ENCODE results near the gene CLNS1A.

The CLNS1A gene

GRCh38 chr11:77637345-77638165 is at the start of gene CLNS1A:
TSS of gene CLNS1A (minus strand) at chr11:77637794. CDS start at chr11:77637714, 80 bp downstream.
- peak within 1 kb of the TSS; percentile 80 for H3K4me3 ChIP-seq (ENCODE audit: low read length)
- no peak for TF ChIP-seq CTCF (IDR thresholded peaks at IDR 0.05; ENCODE audit: insufficient read depth, low read depth, low read length, missing control alignments)
- DNase-seq (ENCODE audit: low read depth) = peak; percentile 91

- TF ChIP-seq CTCF (IDR thresholded peaks at IDR 0.05; ENCODE audit: insufficient read depth, low read depth, low read length, missing control alignments) = no peak
- no peak overlapping the region for H3K4me3 ChIP-seq (ENCODE audit: low read length)
- no peak for DNase-seq (ENCODE audit: low read depth)
Observed at GRCh38 chr11:77687088-77687487, 49.5 kb upstream of the CLNS1A start.

GRCh38 chr11:77677138-77677537 is 39.5 kb upstream of the CLNS1A start:
- DNase-seq (ENCODE audit: low read depth) = no peak

GRCh38 chr11:77672264-77672663 is 34.7 kb upstream of the CLNS1A start:
- DNase-seq (ENCODE audit: low read depth) = no peak
- TF ChIP-seq CTCF (IDR thresholded peaks at IDR 0.05; ENCODE audit: insufficient read depth, low read depth, low read length, missing control alignments) = no peak

More at GRCh38 chr11:77677138-77677537, 39.5 kb upstream of the CLNS1A start:
- H3K4me3 ChIP-seq (ENCODE audit: low read length) = no peak overlapping the region
- no peak for TF ChIP-seq CTCF (IDR thresholded peaks at IDR 0.05; ENCODE audit: insufficient read depth, low read depth, low read length, missing control alignments)

GRCh38 chr11:77669848-77670511 is 32.4 kb upstream of the CLNS1A start:
- no peak overlapping the region for H3K4me3 ChIP-seq (ENCODE audit: low read length)
- peak; percentile 14 for DNase-seq (ENCODE audit: low read depth)
- no peak for TF ChIP-seq CTCF (IDR thresholded peaks at IDR 0.05; ENCODE audit: insufficient read depth, low read depth, low read length, missing control alignments)

More at GRCh38 chr11:77672264-77672663, 34.7 kb upstream of the CLNS1A start:
- no peak overlapping the region for H3K4me3 ChIP-seq (ENCODE audit: low read length)

- no peak for DNase-seq (ENCODE audit: low read depth)
- no peak overlapping the region for H3K4me3 ChIP-seq (ENCODE audit: low read length)
- no peak for TF ChIP-seq CTCF (IDR thresholded peaks at IDR 0.05; ENCODE audit: insufficient read depth, low read depth, low read length, missing control alignments)
Observed at GRCh38 chr11:77668760-77669159, 31.2 kb upstream of the CLNS1A start.
